OCI-LY1 (cell line): ENCODE data around the gene ZNF827.

ENCODE experiments used
- H2AFZ ChIP-seq: fragments of 200-600 bp; sonication (generic), shearing (Covaris generic); 2 replicates; pipeline ENCODE4 v1.6.0; 2014; ENCODE audit warnings: antibody characterized with exemption, mild to moderate bottlenecking, low read length
- H3F3A ChIP-seq: fragments of 200-600 bp; sonication (generic), shearing (Covaris generic); 2 replicates; pipeline ENCODE4 v1.6.0; 2014; ENCODE audit warnings: mild to moderate bottlenecking, antibody characterized with exemption, low read length, moderate library complexity; ENCODE audit not compliant: insufficient read depth
- H3K27ac ChIP-seq: fragments of 200-600 bp; sonication (generic); 2 replicates; pipeline ENCODE4 v1.5.1; 2014; ENCODE audit warnings: low read length, mixed run types, mild to moderate bottlenecking, low read depth; ENCODE audit not compliant: poor library complexity, severe bottlenecking
- H3K27me3 ChIP-seq: fragments of 200-600 bp; sonication (generic); 2 replicates; pipeline ENCODE4 v1.6.0; 2014; ENCODE audit warnings: antibody characterized with exemption, mild to moderate bottlenecking, low read length, moderate library complexity; ENCODE audit not compliant: insufficient read depth
- H3K36me3 ChIP-seq: fragments of 200-600 bp; sonication (generic); 2 replicates; pipeline ENCODE4 v1.6.1; 2014; ENCODE audit warnings: mild to moderate bottlenecking, antibody characterized with exemption, low read length, moderate library complexity, mixed read lengths; ENCODE audit not compliant: insufficient read depth
- H3K4me1 ChIP-seq: fragments of 200-600 bp; sonication (generic); 2 replicates; pipeline ENCODE4 v1.5.1; 2014; ENCODE audit warnings: mild to moderate bottlenecking, low read length, moderate library complexity; ENCODE audit not compliant: insufficient read depth, severe bottlenecking
- H3K4me2 ChIP-seq: fragments of 200-600 bp; sonication (generic), shearing (Covaris generic); 2 replicates; pipeline ENCODE4 v1.6.1; 2014; ENCODE audit warnings: low read length
- H3K4me3 ChIP-seq: fragments of 200-600 bp; sonication (generic); 2 replicates; pipeline ENCODE4 v1.5.1; 2014; ENCODE audit warnings: low read length, low read depth, mild to moderate bottlenecking, mixed read lengths; ENCODE audit not compliant: poor library complexity, severe bottlenecking
- H3K79me2 ChIP-seq: fragments of 200-600 bp; shearing (Covaris generic); 2 replicates; pipeline ENCODE4 v1.6.1; 2016; ENCODE audit warnings: mixed run types, low read length, mixed read lengths; ENCODE audit not compliant: insufficient read depth
- H3K9ac ChIP-seq: fragments of 200-600 bp; sonication (generic), shearing (Covaris generic); 2 replicates; pipeline ENCODE4 v1.6.1; 2014; ENCODE audit warnings: mild to moderate bottlenecking, low read length, mixed read lengths
- H3K9me2 ChIP-seq: fragments of 200-600 bp; sonication (generic), shearing (Covaris generic); 2 replicates; pipeline ENCODE4 v1.6.1; 2014; ENCODE audit warnings: low read depth, mild to moderate bottlenecking, low read length, mixed read lengths
- H3K9me3 ChIP-seq: fragments of 200-600 bp; shearing (Covaris generic); 2 replicates; pipeline ENCODE4 v1.6.1; 2014; ENCODE audit warnings: low read length, mixed read lengths
- H4K20me1 ChIP-seq: fragments of 200-600 bp; sonication (generic), shearing (Covaris generic); 2 replicates; pipeline ENCODE4 v1.6.0; 2016; ENCODE audit warnings: mild to moderate bottlenecking, low read length; ENCODE audit not compliant: insufficient read depth
- EZH2 ChIP-seq: fragments of 200-600 bp; sonication (generic), shearing (Covaris generic); IDR thresholded peaks from 2 replicates; pipeline ENCODE4 v1.8.0; 2017; ENCODE audit warnings: borderline replicate concordance, mixed run types, mild to moderate bottlenecking, antibody characterized with exemption, low read length, moderate library complexity, mixed read lengths
- TF ChIP-seq, protein P1 (sequence below): fragments of 200-600 bp; sonication (generic), shearing (Covaris generic); IDR thresholded peaks from 2 replicates; pipeline ENCODE4 v1.5.1; 2017; ENCODE audit warnings: mild to moderate bottlenecking, antibody characterized with exemption, low read length, moderate library complexity, mixed read lengths

ZNF827 gene

DNA sequence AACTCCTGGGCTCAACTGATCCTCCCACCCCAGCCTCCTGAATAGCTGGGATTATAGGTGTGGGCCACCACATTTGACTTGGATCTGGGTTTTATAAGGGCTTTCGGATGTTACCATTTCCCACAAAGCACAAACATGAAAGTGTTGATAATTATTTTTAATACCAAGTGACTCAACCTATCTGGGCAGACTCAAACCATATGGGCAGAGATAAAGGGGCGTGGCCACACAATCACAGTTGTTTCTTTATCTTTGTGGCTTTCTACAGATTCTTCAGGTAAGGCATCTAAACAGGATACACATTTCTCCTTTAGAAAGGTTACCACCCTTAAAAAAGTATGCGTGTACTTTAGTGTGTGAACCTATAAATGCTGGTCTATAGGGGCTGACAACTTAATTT lies 122.5 kb downstream of the ZNF827 start:
- Histone ChIP-seq H3K9me3 (no peaks in the 10 kb centered on the region), H3K9ac (no peak overlapping the region), H3F3A (no peaks in the 10 kb centered on the region), H3K27ac (no peak overlapping the region), H3K4me1 (peaks cover 22% of the 10 kb centered on the region), H3K27me3 (no peaks in the 10 kb centered on the region), H4K20me1 (no peaks in the 10 kb centered on the region), H2AFZ (no peak overlapping the region), H3K4me2 (no peak overlapping the region), H3K4me3 (no peak overlapping the region), H3K79me2 (no peaks in the 10 kb centered on the region), H3K36me3 (peaks cover 53% of the 10 kb centered on the region), H3K9me2 (no peaks in the 10 kb centered on the region)
- TF ChIP-seq, protein P1, sequence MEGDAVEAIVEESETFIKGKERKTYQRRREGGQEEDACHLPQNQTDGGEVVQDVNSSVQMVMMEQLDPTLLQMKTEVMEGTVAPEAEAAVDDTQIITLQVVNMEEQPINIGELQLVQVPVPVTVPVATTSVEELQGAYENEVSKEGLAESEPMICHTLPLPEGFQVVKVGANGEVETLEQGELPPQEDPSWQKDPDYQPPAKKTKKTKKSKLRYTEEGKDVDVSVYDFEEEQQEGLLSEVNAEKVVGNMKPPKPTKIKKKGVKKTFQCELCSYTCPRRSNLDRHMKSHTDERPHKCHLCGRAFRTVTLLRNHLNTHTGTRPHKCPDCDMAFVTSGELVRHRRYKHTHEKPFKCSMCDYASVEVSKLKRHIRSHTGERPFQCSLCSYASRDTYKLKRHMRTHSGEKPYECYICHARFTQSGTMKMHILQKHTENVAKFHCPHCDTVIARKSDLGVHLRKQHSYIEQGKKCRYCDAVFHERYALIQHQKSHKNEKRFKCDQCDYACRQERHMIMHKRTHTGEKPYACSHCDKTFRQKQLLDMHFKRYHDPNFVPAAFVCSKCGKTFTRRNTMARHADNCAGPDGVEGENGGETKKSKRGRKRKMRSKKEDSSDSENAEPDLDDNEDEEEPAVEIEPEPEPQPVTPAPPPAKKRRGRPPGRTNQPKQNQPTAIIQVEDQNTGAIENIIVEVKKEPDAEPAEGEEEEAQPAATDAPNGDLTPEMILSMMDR, result no peak
- no peak for TF ChIP-seq EZH2

GRCh38 chr4:145815626-145816025 lies 123.0 kb downstream of the ZNF827 start:
- H3K4me1 ChIP-seq, result peaks cover 17% of the 10 kb centered on the region
- H3K27me3 ChIP-seq, result no peaks in the 10 kb centered on the region
- no peak overlapping the region for H3K9ac ChIP-seq
- H2AFZ ChIP-seq, result no peak overlapping the region
- H3F3A ChIP-seq, result no peaks in the 10 kb centered on the region
- H3K4me2 ChIP-seq, result no peak overlapping the region
- H3K36me3 ChIP-seq, result peaks cover 55% of the 10 kb centered on the region
- no peaks in the 10 kb centered on the region for H3K9me3 ChIP-seq
- H4K20me1 ChIP-seq, result no peaks in the 10 kb centered on the region
- no peak overlapping the region for H3K27ac ChIP-seq
- no peaks in the 10 kb centered on the region for H3K9me2 ChIP-seq
- H3K4me3 ChIP-seq, result no peak overlapping the region
- TF ChIP-seq EZH2, result no peak
- TF ChIP-seq, protein P1, result no peak
- no peaks in the 10 kb centered on the region for H3K79me2 ChIP-seq

GRCh38 chr4:145815027-145815612 lies 123.5 kb downstream of the ZNF827 start:
- H3K9me2 ChIP-seq, result no peaks in the 10 kb centered on the region
- H3K4me3 ChIP-seq, result no peak overlapping the region
- peaks cover 60% of the 10 kb centered on the region for H3K36me3 ChIP-seq
- no peaks in the 10 kb centered on the region for H3K9me3 ChIP-seq
- no peak overlapping the region for H3K4me2 ChIP-seq
- TF ChIP-seq, protein P1, result no peak
- no peak for TF ChIP-seq EZH2
- H3K9ac ChIP-seq, result no peak overlapping the region
- no peak overlapping the region for H2AFZ ChIP-seq
- H3F3A ChIP-seq, result no peaks in the 10 kb centered on the region
- H3K27me3 ChIP-seq, result no peaks in the 10 kb centered on the region
- H4K20me1 ChIP-seq, result no peaks in the 10 kb centered on the region
- no peaks in the 10 kb centered on the region for H3K79me2 ChIP-seq
- H3K27ac ChIP-seq, result no peak overlapping the region
- H3K4me1 ChIP-seq, result peaks cover 12% of the 10 kb centered on the region
